ENCODE results near the gene FANCG. TPM values are rescaled to one million over a fixed set of nuclear protein-coding genes. Genes with fewer than 3 reads are reported as not detected.
A peak's percentile ranks its signal among the peaks of the same experiment; 100 is the strongest.

FANCG gene
- total RNA-seq, 1 donor from 2014 or later = 28.8 TPM

GRCh38 chr9:35078066-35078465 is 1.7 kb downstream of the FANCG start:
- intact Hi-C loops (cut with micrococcal nuclease) = no loop called here
- Mint-ChIP-seq H3K4me3 (peak overlapping the region; percentile 28), H3K27me3 (no peaks in the 10 kb centered on the region), H3K36me3 (ENCODE audit: low read depth) (peaks cover 14% of the 10 kb centered on the region), H3K9me3 (no peaks in the 10 kb centered on the region), H3K27ac (no peak overlapping the region), H3K4me1 (peaks cover 23% of the 10 kb centered on the region)
- ATAC-seq (ENCODE audit: low read depth) (no peak), DNase-seq (no peak)
- CTCF ChIA-PET = interaction anchor here (2.2 kb wide), 1 partner anchor 179 kb away, joined by 11 read pairs; no protein-coding TSS in a partner anchor
- no peak for TF ChIP-seq CTCF (IDR thresholded peaks at IDR 0.05)
- POLR2A ChIA-PET = no interaction called here

DNA sequence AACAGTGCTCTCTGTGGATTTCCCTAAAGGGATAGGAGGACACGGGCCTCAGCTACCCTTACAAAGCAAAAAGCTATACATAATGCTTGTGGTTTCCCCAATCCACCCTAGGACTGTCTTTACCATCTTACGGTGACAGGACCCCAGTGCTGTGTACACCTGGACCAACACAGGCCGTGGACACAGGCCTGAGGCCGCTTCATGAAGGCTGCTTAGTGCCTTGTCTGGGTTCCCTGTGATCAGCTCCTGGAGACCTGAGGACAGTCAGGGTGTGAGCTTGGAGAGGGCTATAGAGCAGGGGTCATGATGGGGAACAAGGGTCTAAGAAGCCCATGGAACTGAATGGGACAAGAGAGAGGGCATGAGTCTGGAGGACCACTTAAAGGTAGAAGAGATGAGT is 2.9 kb downstream of the FANCG start:
- POLR2A ChIA-PET = interaction anchor here (1.2 kb wide), 1 partner anchor 18 kb away, joined by 3 read pairs; no protein-coding TSS in a partner anchor
- Mint-ChIP-seq H3K36me3 (ENCODE audit: low read depth) (peaks cover 18% of the 10 kb centered on the region), H3K27ac (no peak overlapping the region), H3K27me3 (no peaks in the 10 kb centered on the region), H3K4me1 (peaks cover 29% of the 10 kb centered on the region), H3K9me3 (no peaks in the 10 kb centered on the region), H3K4me3 (no peak overlapping the region)
- ATAC-seq (ENCODE audit: low read depth) (no peak), DNase-seq (no peak)
- CTCF ChIA-PET = no interaction called here
- TF ChIP-seq CTCF (IDR thresholded peaks at IDR 0.05) = no peak
- intact Hi-C loops (cut with micrococcal nuclease) = no loop called here

DNA sequence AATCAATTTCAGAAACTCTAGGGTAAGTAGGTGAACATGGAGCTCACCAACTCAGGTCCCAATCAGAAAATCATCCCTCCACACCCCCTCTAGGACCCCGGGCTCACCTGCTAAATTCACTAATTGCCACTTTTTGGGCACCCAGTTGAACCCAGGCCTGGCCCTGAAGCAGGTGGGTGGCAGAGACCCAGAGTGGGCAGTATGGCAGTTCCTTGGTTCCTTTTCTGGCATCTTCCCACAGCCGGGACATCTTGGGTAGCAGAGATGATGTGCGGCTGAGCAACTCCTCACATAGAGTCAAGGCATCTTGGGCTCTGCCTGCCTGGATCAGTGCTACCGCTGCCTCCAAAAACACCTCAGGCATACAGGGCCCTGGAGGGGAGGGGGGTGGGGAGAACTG is 4.4 kb downstream of the FANCG start:
- peaks cover 38% of the 10 kb centered on the region for H3K4me1 Mint-ChIP-seq
- H3K27me3 Mint-ChIP-seq = no peaks in the 10 kb centered on the region
- intact Hi-C loops (cut with micrococcal nuclease) = no loop called here
- no peak overlapping the region for H3K27ac Mint-ChIP-seq
- DNase-seq (no peak), ATAC-seq (ENCODE audit: low read depth) (no peak)
- ChIA-PET POLR2A (interaction anchor here (0.7 to 1.1 kb wide), 2 partner anchors 27 to 1000 kb away, joined by 4 read pairs; partner anchors contain the start of gene STOML2), CTCF (no interaction called here)
- H3K36me3 Mint-ChIP-seq (ENCODE audit: low read depth) = peaks cover 29% of the 10 kb centered on the region
- H3K4me3 Mint-ChIP-seq = no peak overlapping the region
- TF ChIP-seq CTCF (IDR thresholded peaks at IDR 0.05) = no peak
- no peaks in the 10 kb centered on the region for H3K9me3 Mint-ChIP-seq

- peaks cover 39% of the 10 kb centered on the region for H3K4me1 Mint-ChIP-seq
- ATAC-seq (ENCODE audit: low read depth) (no peak), DNase-seq (no peak)
- CTCF ChIA-PET = no interaction called here
- H3K9me3 Mint-ChIP-seq = no peaks in the 10 kb centered on the region
- H3K36me3 Mint-ChIP-seq (ENCODE audit: low read depth) = peaks cover 30% of the 10 kb centered on the region
- H3K27ac Mint-ChIP-seq = no peak overlapping the region
- intact Hi-C loops (cut with micrococcal nuclease) = no loop called here
- POLR2A ChIA-PET = interaction anchor here (1.1 kb wide), 1 partner anchor 28 kb away, joined by 4 read pairs; the partner anchor contains the start of gene STOML2
- TF ChIP-seq CTCF (IDR thresholded peaks at IDR 0.05) = no peak
- no peaks in the 10 kb centered on the region for H3K27me3 Mint-ChIP-seq
- no peak overlapping the region for H3K4me3 Mint-ChIP-seq
Measured at GRCh38 chr9:35074791-35075190, 5.0 kb downstream of the FANCG start.

DNA sequence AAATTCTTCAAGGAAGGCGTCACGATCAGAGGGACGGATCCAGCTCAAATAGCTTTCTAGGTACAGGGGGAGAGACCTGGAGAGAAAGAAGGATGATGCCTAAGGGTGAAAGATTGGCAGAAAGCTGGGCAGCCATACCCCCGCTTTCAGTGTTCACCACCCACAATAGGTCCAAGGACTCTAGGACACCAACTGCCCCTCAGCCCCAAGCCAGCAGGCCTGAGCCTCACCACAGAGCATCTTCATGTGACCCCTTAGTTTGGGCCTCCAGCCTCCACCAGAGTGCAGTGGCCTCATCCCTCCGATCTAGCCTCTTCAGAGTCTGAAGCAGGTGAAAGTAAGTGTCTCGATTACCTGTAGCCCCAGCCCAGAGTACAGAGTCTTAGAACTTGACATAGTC is 5.6 kb downstream of the FANCG start:
- intact Hi-C loops (cut with micrococcal nuclease) = no loop called here
- ChIA-PET CTCF (no interaction called here), POLR2A (interaction anchor here (0.7 kb wide), 1 partner anchor 42 kb away, joined by 3 read pairs; no protein-coding TSS in a partner anchor)
- Mint-ChIP-seq H3K4me3 (no peak overlapping the region), H3K4me1 (peaks cover 43% of the 10 kb centered on the region), H3K27me3 (no peaks in the 10 kb centered on the region), H3K36me3 (ENCODE audit: low read depth) (peaks cover 30% of the 10 kb centered on the region), H3K27ac (no peak overlapping the region), H3K9me3 (no peaks in the 10 kb centered on the region)
- DNase-seq (no peak), ATAC-seq (ENCODE audit: low read depth) (no peak)
- TF ChIP-seq CTCF (IDR thresholded peaks at IDR 0.05) = no peak

Measured in activated B cell treated with CpG ODN at 0.5 μM for 24 hours (primary cell).